H9 (cell line): ENCODE results near the gene S100P. TPM values are rescaled to one million over a fixed set of nuclear protein-coding genes. Genes with fewer than 3 reads are reported as not detected.

Experiments used
- DNase-seq: peaks from one replicate; pipeline ENCODE4 v3.0.0-alpha.2; 2017
- H2AFZ ChIP-seq: one replicate; pipeline ENCODE4 v1.6.1; 2013; ENCODE audit warnings: mild to moderate bottlenecking, low read length, control low read depth, moderate library complexity
- H2AK5ac ChIP-seq: 2 replicates; pipeline ENCODE4 v1.6.1; 2013; ENCODE audit warnings: low read length, control low read depth, mixed read lengths; ENCODE audit not compliant: insufficient read length
- H2BK120ac ChIP-seq: one replicate; pipeline ENCODE4 v1.6.1; 2013; ENCODE audit warnings: low read depth, mild to moderate bottlenecking, low read length, control low read depth, inconsistent platforms; ENCODE audit not compliant: poor library complexity, severe bottlenecking
- H2BK12ac ChIP-seq: 2 replicates; pipeline ENCODE4 v1.6.1; 2013; ENCODE audit warnings: low read length, control low read depth, mixed read lengths, low read depth; ENCODE audit not compliant: insufficient read length
- H2BK15ac ChIP-seq: 2 replicates; pipeline ENCODE4 v1.6.1; 2013; ENCODE audit warnings: low read depth, low read length, control low read depth
- H2BK20ac ChIP-seq: one replicate; pipeline ENCODE4 v1.6.1; 2013; ENCODE audit warnings: low read depth, mild to moderate bottlenecking, low read length, control low read depth, inconsistent platforms; ENCODE audit not compliant: poor library complexity, severe bottlenecking
- H2BK5ac ChIP-seq: 2 replicates; pipeline ENCODE4 v1.6.1; 2013; ENCODE audit warnings: low read length, control low read depth, mixed read lengths; ENCODE audit not compliant: insufficient read length
- H3K14ac ChIP-seq: 2 replicates; pipeline ENCODE4 v1.6.1; 2013; ENCODE audit warnings: low read length, control low read depth; ENCODE audit not compliant: insufficient read depth
- H3K18ac ChIP-seq: 2 replicates; pipeline ENCODE4 v1.6.1; 2013; ENCODE audit warnings: low read depth, mild to moderate bottlenecking, mixed read lengths, low read length, control low read depth; ENCODE audit not compliant: insufficient read length
- H3K23ac ChIP-seq: 2 replicates; pipeline ENCODE4 v1.6.1; 2013; ENCODE audit warnings: low read length, control low read depth, mixed read lengths, low read depth; ENCODE audit not compliant: insufficient read length
- H3K23me2 ChIP-seq: 2 replicates; pipeline ENCODE4 v1.6.1; 2013; ENCODE audit warnings: low read depth, mild to moderate bottlenecking, mixed read lengths, low read length, control low read depth; ENCODE audit not compliant: insufficient read length, poor library complexity, severe bottlenecking
- H3K27ac ChIP-seq: 2 replicates; pipeline ENCODE4 v1.5.1; 2013; ENCODE audit warnings: low read length, control low read depth, mixed read lengths, low read depth; ENCODE audit not compliant: insufficient read length
- H3K27me3 ChIP-seq: 2 replicates; pipeline ENCODE4 v1.6.1; 2013; ENCODE audit warnings: low read length, control low read depth, inconsistent platforms; ENCODE audit not compliant: insufficient read depth
- H3K4ac ChIP-seq: 2 replicates; pipeline ENCODE4 v1.6.1; 2013; ENCODE audit warnings: low read depth, mild to moderate bottlenecking, control low read depth, inconsistent platforms, low read length, moderate library complexity
- H3K4me1 ChIP-seq: 2 replicates; pipeline ENCODE4 v1.6.1; 2013; ENCODE audit warnings: low read length, control low read depth, inconsistent platforms; ENCODE audit not compliant: insufficient read depth
- H3K4me2 ChIP-seq: 2 replicates; pipeline ENCODE4 v1.6.1; 2013; ENCODE audit warnings: low read length, control low read depth, mixed read lengths; ENCODE audit not compliant: insufficient read length, insufficient read depth
- H3K56ac ChIP-seq: 2 replicates; pipeline ENCODE4 v1.6.1; 2013; ENCODE audit warnings: low read depth, mild to moderate bottlenecking, mixed read lengths, low read length, control low read depth; ENCODE audit not compliant: insufficient read length
- H3K79me1 ChIP-seq: 2 replicates; pipeline ENCODE4 v1.6.1; 2013; ENCODE audit warnings: low read depth, mild to moderate bottlenecking, moderate library complexity, low read length, control low read depth, inconsistent platforms; ENCODE audit not compliant: insufficient read depth, poor library complexity, severe bottlenecking
- H3K79me2 ChIP-seq: 2 replicates; pipeline ENCODE4 v1.6.1; 2013; ENCODE audit warnings: low read length, control low read depth, inconsistent platforms; ENCODE audit not compliant: insufficient read depth
- H3K9ac ChIP-seq: 2 replicates; pipeline ENCODE4 v1.6.1; 2013; ENCODE audit warnings: low read length, control low read depth, mixed read lengths; ENCODE audit not compliant: insufficient read length; ENCODE audit errors: extremely low read depth
- H3K9me3 ChIP-seq: one replicate; pipeline ENCODE4 v1.6.1; 2013; ENCODE audit warnings: low read depth, low read length, inconsistent platforms; ENCODE audit not compliant: control insufficient read depth
- H3T11ph ChIP-seq: one replicate; pipeline ENCODE4 v1.6.1; 2013; ENCODE audit warnings: mild to moderate bottlenecking, low read length, control low read depth, inconsistent platforms
- H4K20me1 ChIP-seq: one replicate; pipeline ENCODE4 v1.6.1; 2013; ENCODE audit not compliant: control insufficient read depth, insufficient read length, insufficient read depth
- H4K5ac ChIP-seq: 2 replicates; pipeline ENCODE4 v1.6.1; 2013; ENCODE audit warnings: low read depth, mild to moderate bottlenecking, mixed read lengths, low read length, control low read depth; ENCODE audit not compliant: insufficient read length
- H4K8ac ChIP-seq: replicated peaks from 2 replicates; pipeline ENCODE4 v1.6.1; 2013; ENCODE audit warnings: low read length, control low read depth, mixed read lengths, low read depth; ENCODE audit not compliant: insufficient read length
- H4K91ac ChIP-seq: 2 replicates; pipeline ENCODE4 v1.6.1; 2013; ENCODE audit warnings: low read depth, mild to moderate bottlenecking, moderate library complexity, mixed read lengths, low read length, control low read depth; ENCODE audit not compliant: insufficient read length
- H3K27ac Mint-ChIP-seq, 3 experiments: 2 replicates in 2 of 3; 3 replicates in 1 of 3; pipeline ENCODE4 v1.8.0; 2020 to 2021; ENCODE audit warnings: mixed read lengths in 3 of 3, mild to moderate bottlenecking in 1 of 3, moderate library complexity in 1 of 3
- H3K27me3 Mint-ChIP-seq: 2 replicates; pipeline ENCODE4 v1.8.0; 2021; ENCODE audit warnings: low read depth, mild to moderate bottlenecking, moderate library complexity, mixed read lengths
- H3K36me3 Mint-ChIP-seq, 3 experiments: 2 replicates in 2 of 3; 3 replicates in 1 of 3; pipeline ENCODE4 v1.8.0; 2020 to 2021; ENCODE audit warnings: low read depth in 3 of 3, mixed read lengths in 3 of 3; ENCODE audit not compliant: insufficient read depth in 1 of 3
- H3K4me1 Mint-ChIP-seq, 2 experiments: 2 replicates each; pipeline ENCODE4 v1.8.0; 2020; ENCODE audit warnings: mixed read lengths in 2 of 2
- H3K4me3 Mint-ChIP-seq, 2 experiments: 2 replicates in 1 of 2; 3 replicates in 1 of 2; pipeline ENCODE4 v1.8.0; 2020 to 2021; ENCODE audit warnings: mild to moderate bottlenecking in 2 of 2, mixed read lengths in 2 of 2, moderate library complexity in 1 of 2
- H3K9me3 Mint-ChIP-seq, 2 experiments: 2 replicates in 1 of 2; 3 replicates in 1 of 2; pipeline ENCODE4 v1.8.0; 2020; ENCODE audit warnings: mild to moderate bottlenecking in 2 of 2, mixed read lengths in 2 of 2, moderate library complexity in 1 of 2
- CTCF ChIP-seq: fragments of 200-600 bp; sonication (generic); conservative IDR thresholded peaks from 3 replicates; pipeline ENCODE4 v1.8.0; 2021; ENCODE audit warnings: antibody characterized with exemption, mild to moderate bottlenecking
- WGBS: extraction: QIAGEN DNeasy Blood & Tissue Kit; methylation state at CpG from one replicate; pipeline ENCODE4 v1.1.7; 2013; ENCODE audit warnings: missing lambda C conversion rate, low lambda C conversion rate, mixed read lengths; ENCODE audit not compliant: insufficient read length; ENCODE audit errors: extremely low coverage; 5-methylcytosine and 5-hydroxymethylcytosine counted together
- total RNA-seq: library from RNA; stranded (reverse); gene quantifications from 2 replicates; pipeline ENCODE4 v1.2.1, GENCODE V29; 2021

S100P gene
- total RNA-seq, 1 experiment from 2014 or later: not detected

DNA sequence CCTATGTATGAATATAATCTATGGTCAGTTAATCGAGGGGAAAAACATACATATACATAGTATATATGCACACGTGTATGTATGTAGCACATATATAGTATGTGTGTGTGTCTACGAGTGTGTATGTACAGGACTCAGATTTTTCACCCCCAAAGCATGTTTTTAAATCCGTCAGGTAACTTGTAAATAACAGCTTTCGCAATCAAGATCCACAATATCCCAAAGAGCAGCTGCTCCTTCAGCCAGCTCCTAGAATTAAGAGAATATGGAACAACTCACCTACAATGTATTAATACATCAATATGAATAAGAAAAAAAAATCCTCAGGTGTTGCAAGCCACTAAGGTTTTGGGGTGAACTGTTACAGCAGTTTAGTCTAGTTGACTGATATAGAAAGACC lies 12.5 kb downstream of the S100P start:
- peaks cover 16 to 27% of the 10 kb centered on the region in 2 experiments for H3K4me1 Mint-ChIP-seq
- no peak overlapping the region for H2BK5ac ChIP-seq
- H3K4ac ChIP-seq: no peak overlapping the region
- H2BK120ac ChIP-seq: no peak overlapping the region
- no peak overlapping the region for H3K27ac ChIP-seq
- no peak overlapping the region for H3K18ac ChIP-seq
- no peaks in the 10 kb centered on the region for H3K9me3 ChIP-seq
- no CpG with 5 or more reads among the region's 5 CpGs for WGBS
- no peak overlapping the region for H3K4me2 ChIP-seq
- no peaks in the 10 kb centered on the region for H3K27me3 ChIP-seq
- H4K8ac ChIP-seq: no peak overlapping the region
- H3K79me2 ChIP-seq: peaks cover 31% of the 10 kb centered on the region; the same call in 1 of the 2 replicates
- H3K23ac ChIP-seq: no peak overlapping the region
- H3K4me1 ChIP-seq: peaks cover 8% of the 10 kb centered on the region
- H3K9ac ChIP-seq: no peak overlapping the region
- H3K27me3 Mint-ChIP-seq: peaks cover 7% of the 10 kb centered on the region
- H2AK5ac ChIP-seq: no peak overlapping the region
- H3K4me3 Mint-ChIP-seq: no peak overlapping the region
- H4K5ac ChIP-seq: no peak overlapping the region
- H3K23me2 ChIP-seq: peaks cover 12% of the 10 kb centered on the region
- no peak overlapping the region for H3K27ac Mint-ChIP-seq
- H3K79me1 ChIP-seq: peaks cover 11% of the 10 kb centered on the region
- no peak overlapping the region for H2BK15ac ChIP-seq
- H2BK20ac ChIP-seq: no peak overlapping the region
- no peak overlapping the region for H3K14ac ChIP-seq
- H3K56ac ChIP-seq: no peak overlapping the region
- H3T11ph ChIP-seq: no peak overlapping the region
- no peak overlapping the region for H4K91ac ChIP-seq
- H3K36me3 Mint-ChIP-seq: peaks cover 42 to 51% (median 50%) of the 10 kb centered on the region in 3 experiments
- DNase-seq: no peak
- H2BK12ac ChIP-seq: no peak overlapping the region
- no peak for TF ChIP-seq CTCF
- H3K9me3 Mint-ChIP-seq: peaks cover 17 to 22% of the 10 kb centered on the region in 2 experiments
- no peak overlapping the region for H2AFZ ChIP-seq
- no peaks in the 10 kb centered on the region for H4K20me1 ChIP-seq
